ENCODE measurements around the gene STXBP3.

The STXBP3 gene

DNA sequence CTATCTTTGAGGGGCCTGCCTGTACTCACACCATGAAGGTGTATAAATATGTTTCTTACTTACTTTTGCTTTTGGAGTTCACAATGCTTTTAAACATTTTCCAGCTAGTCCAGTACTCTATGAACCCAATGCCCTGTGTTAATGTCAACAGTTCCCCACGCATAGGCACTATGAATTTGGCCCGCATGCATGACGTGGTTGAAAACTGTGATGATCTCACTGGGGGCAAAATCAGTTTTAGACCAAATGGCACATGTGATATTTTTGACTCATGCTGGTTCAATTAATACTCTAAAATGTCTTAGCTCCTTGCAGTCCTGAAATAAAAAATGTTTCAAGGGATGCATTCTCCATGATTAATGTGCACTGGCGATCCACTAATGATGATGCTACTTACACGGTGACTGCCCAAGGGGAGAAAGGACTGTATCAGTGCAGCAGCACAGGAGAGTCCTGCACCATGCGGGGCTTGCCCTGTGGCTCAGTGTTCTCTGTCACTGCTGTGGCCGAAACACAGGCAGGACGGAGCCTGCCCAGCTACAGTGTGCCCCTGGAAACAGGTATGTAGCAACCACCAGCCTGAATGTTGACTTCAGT lies 18.0 kb upstream of the STXBP3 start:
- Histone ChIP-seq H3K9me3 (ENCODE audit: control insufficient read depth, low read length) (no peaks in the 10 kb centered on the region), H3K79me2 (no peaks in the 10 kb centered on the region), H3K27me3 (ENCODE audit: control insufficient read depth, insufficient read depth, low read length) (no peaks in the 10 kb centered on the region), H2AFZ (no peak overlapping the region), H3K4me1 (no peaks in the 10 kb centered on the region), H3K27ac (no peak overlapping the region), H3K36me3 (ENCODE audit: control insufficient read depth, insufficient read depth, low read length) (no peaks in the 10 kb centered on the region), H3K4me3 (ENCODE audit: low read depth, low read length) (no peak overlapping the region), H3K4me2 (ENCODE audit: low read length) (no peak overlapping the region), H3K9ac (no peak overlapping the region)
- no peak for TF ChIP-seq CTCF (IDR thresholded peaks at IDR 0.05)

- H3K9ac ChIP-seq = no peak overlapping the region
- no peak overlapping the region for H2AFZ ChIP-seq
- no peaks in the 10 kb centered on the region for H3K4me1 ChIP-seq
- H3K4me2 ChIP-seq (ENCODE audit: low read length) = no peak overlapping the region
- H3K27me3 ChIP-seq (ENCODE audit: control insufficient read depth, insufficient read depth, low read length) = no peaks in the 10 kb centered on the region
- no peaks in the 10 kb centered on the region for H3K36me3 ChIP-seq (ENCODE audit: control insufficient read depth, insufficient read depth, low read length)
- H3K79me2 ChIP-seq = no peaks in the 10 kb centered on the region
- no peaks in the 10 kb centered on the region for H3K9me3 ChIP-seq (ENCODE audit: control insufficient read depth, low read length)
- no peak overlapping the region for H3K4me3 ChIP-seq (ENCODE audit: low read depth, low read length)
- H3K27ac ChIP-seq = no peak overlapping the region
- no peak for TF ChIP-seq CTCF (IDR thresholded peaks at IDR 0.05)
These were observed 17.0 kb upstream of the STXBP3 start for GRCh38 chr1:108729481-108729880.

DNA sequence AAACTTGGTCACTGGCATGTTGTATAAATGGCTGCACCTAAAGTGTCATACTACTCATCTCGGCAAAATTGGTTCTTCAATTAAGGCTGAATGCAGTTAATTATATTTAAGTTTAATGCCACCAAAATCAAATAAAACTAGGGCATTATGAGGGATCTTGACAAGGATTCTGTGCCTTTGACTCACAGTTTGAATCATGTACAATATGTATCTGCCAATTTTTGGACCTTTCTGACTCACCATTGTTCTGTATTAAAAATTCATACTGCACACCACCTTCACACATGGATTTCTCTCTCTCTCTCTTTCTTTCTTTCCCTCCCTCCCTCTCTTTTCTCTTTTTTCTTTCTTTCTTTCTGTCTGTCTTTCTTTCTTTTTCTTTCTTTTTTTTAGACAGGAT lies 14.1 kb upstream of the STXBP3 start:
- Histone ChIP-seq H3K9ac (no peak overlapping the region), H3K9me3 (ENCODE audit: control insufficient read depth, low read length) (no peaks in the 10 kb centered on the region), H3K4me2 (ENCODE audit: low read length) (no peak overlapping the region), H3K4me1 (no peaks in the 10 kb centered on the region), H3K79me2 (no peaks in the 10 kb centered on the region), H3K27ac (no peak overlapping the region), H3K36me3 (ENCODE audit: control insufficient read depth, insufficient read depth, low read length) (no peaks in the 10 kb centered on the region), H2AFZ (no peak overlapping the region), H3K4me3 (ENCODE audit: low read depth, low read length) (no peak overlapping the region), H3K27me3 (ENCODE audit: control insufficient read depth, insufficient read depth, low read length) (no peaks in the 10 kb centered on the region)
- TF ChIP-seq CTCF (IDR thresholded peaks at IDR 0.05) = no peak

GRCh38 chr1:108734171-108734865 lies 12.2 kb upstream of the STXBP3 start:
- Histone ChIP-seq H3K9ac (no peak overlapping the region), H3K27ac (no peak overlapping the region), H3K9me3 (ENCODE audit: control insufficient read depth, low read length) (no peaks in the 10 kb centered on the region), H3K4me3 (ENCODE audit: low read depth, low read length) (no peak overlapping the region), H2AFZ (no peak overlapping the region), H3K4me1 (no peaks in the 10 kb centered on the region), H3K79me2 (no peaks in the 10 kb centered on the region), H3K27me3 (ENCODE audit: control insufficient read depth, insufficient read depth, low read length) (no peaks in the 10 kb centered on the region), H3K4me2 (ENCODE audit: low read length) (no peak overlapping the region), H3K36me3 (ENCODE audit: control insufficient read depth, insufficient read depth, low read length) (no peaks in the 10 kb centered on the region)
- TF ChIP-seq CTCF (IDR thresholded peaks at IDR 0.05) = no peak

- Histone ChIP-seq H3K4me2 (ENCODE audit: low read length) (no peak overlapping the region), H2AFZ (no peak overlapping the region), H3K79me2 (no peaks in the 10 kb centered on the region), H3K9me3 (ENCODE audit: control insufficient read depth, low read length) (no peaks in the 10 kb centered on the region), H3K4me3 (ENCODE audit: low read depth, low read length) (no peak overlapping the region), H3K27ac (no peak overlapping the region), H3K9ac (no peak overlapping the region), H3K36me3 (ENCODE audit: control insufficient read depth, insufficient read depth, low read length) (no peaks in the 10 kb centered on the region), H3K4me1 (no peaks in the 10 kb centered on the region), H3K27me3 (ENCODE audit: control insufficient read depth, insufficient read depth, low read length) (no peaks in the 10 kb centered on the region)
- no peak for TF ChIP-seq CTCF (IDR thresholded peaks at IDR 0.05)
These were observed 4.2 kb upstream of the STXBP3 start for GRCh38 chr1:108742253-108742652.
